ENCODE measurements around the gene RILP. TPM values are rescaled to one million over a fixed set of nuclear protein-coding genes. Genes with fewer than 3 reads are reported as not detected.

The RILP gene
- total and polyA plus RNA-seq, 2 of the 4 experiments (the other 2 are of a cell fraction): 3.9 to 6.0 TPM

DNA sequence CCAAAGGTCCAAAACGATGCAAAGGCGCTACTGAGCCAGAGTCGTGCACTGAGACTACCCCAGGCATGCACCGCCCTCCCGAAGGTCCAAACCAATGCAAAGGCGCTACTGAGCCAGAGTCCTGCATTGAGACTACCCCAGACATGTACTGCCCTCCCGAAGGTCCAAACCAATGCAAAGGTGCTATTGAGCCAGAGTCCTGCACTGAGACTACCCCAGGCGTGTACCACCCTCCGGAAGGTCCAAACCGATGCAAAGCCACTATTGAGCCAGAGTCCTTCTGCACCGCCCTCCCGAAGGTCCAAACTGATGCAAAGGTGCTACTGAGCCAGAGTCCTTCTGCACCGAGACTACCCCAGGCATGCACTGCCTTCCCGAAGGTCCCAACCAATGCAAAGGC is 48.1 kb downstream of the RILP start:
- Histone ChIP-seq H2AK5ac (ENCODE audit: low read depth, low read length) (no peak overlapping the region), H4K5ac (ENCODE audit: low read depth, low read length) (no peak overlapping the region), H3K56ac (ENCODE audit: extremely low read depth, insufficient read depth, low read length) (no peak overlapping the region), H2AK9ac (replicated peaks; ENCODE audit: low read depth, low read length, poor library complexity) (no peak overlapping the region), H3K27ac (ENCODE audit: insufficient read depth, low read length) (no peak overlapping the region), H2BK15ac (ENCODE audit: low read depth, low read length) (no peak overlapping the region), H3K36me3 (ENCODE audit: control insufficient read depth, insufficient read depth, low read length) (no peaks in the 10 kb centered on the region), H3K4me1 (ENCODE audit: control insufficient read depth, insufficient read depth, low read length) (no peaks in the 10 kb centered on the region), H4K91ac (ENCODE audit: insufficient read depth, low read depth, low read length) (no peak overlapping the region), H3K23ac (ENCODE audit: low read depth, low read length) (no peak overlapping the region), H2BK120ac (ENCODE audit: low read depth, low read length) (no peak overlapping the region), H3K18ac (ENCODE audit: low read depth, low read length) (no peak overlapping the region), H3K9ac (ENCODE audit: low read depth, low read length) (no peak overlapping the region), H3K9me3 (ENCODE audit: control insufficient read depth, insufficient read depth, low read length) (peaks cover 8% of the 10 kb centered on the region; the same call in 1 of the 2 replicates), H2AFZ (replicated peaks; ENCODE audit: low read length, poor library complexity) (peak overlapping the region; percentile 43), H4K8ac (ENCODE audit: low read depth in 2 of 2, low read length in 2 of 2) (no peak overlapping the region), H3K27me3 (ENCODE audit: control insufficient read depth, insufficient read depth, low read length) (no peaks in the 10 kb centered on the region), H3K14ac (replicated peaks; ENCODE audit: low read depth, low read length) (no peak overlapping the region), H3K4me3 (ENCODE audit: insufficient read depth, low read depth, low read length) (no peak overlapping the region), H2BK5ac (ENCODE audit: low read depth, low read length, poor library complexity, severe bottlenecking) (no peak overlapping the region), H3K4ac (ENCODE audit: low read depth, low read length) (no peak overlapping the region), H2BK20ac (ENCODE audit: low read depth, low read length) (no peak overlapping the region), H4K20me1 (ENCODE audit: insufficient read depth, low read length) (no peaks in the 10 kb centered on the region; the same call in 1 of the 2 replicates), H3K79me1 (ENCODE audit: low read depth in 1 of 2, low read length in 2 of 2) (no peaks in the 10 kb centered on the region), H3K4me2 (ENCODE audit: low read depth, low read length) (no peak overlapping the region), H3K9me1 (ENCODE audit: insufficient read depth, low read length) (no peaks in the 10 kb centered on the region)
- BruUV-seq (replicated peaks): no TSS peak
- DNase-seq (no peak), ATAC-seq (ENCODE audit: low read depth) (no peak)
- TF ChIP-seq RCOR1 (IDR thresholded peaks at IDR 0.05; ENCODE audit: insufficient replicate concordance, low read length): no peak
- TF ChIP-seq MAFK (IDR thresholded peaks at IDR 0.05; ENCODE audit: low read depth, low read length): no peak
- TF ChIP-seq RFX5 (IDR thresholded peaks at IDR 0.05; ENCODE audit: low read depth, low read length): no peak
- TF ChIP-seq BHLHE40 (IDR thresholded peaks at IDR 0.05; ENCODE audit: low read depth, low read length): no peak
- POLR2A ChIA-PET (ENCODE audit: unreplicated experiment): no interaction called here
- dilution Hi-C loops (cut with HindIII; ENCODE audit: low sequenced_read_pairs, unreplicated experiment): no loop called here
- CTCF ChIA-PET: no interaction called here
- in situ Hi-C loops (cut with MboI; ENCODE audit: low sequenced_read_pairs): no loop called here
- WGBS, 2 experiments (ENCODE audit: extremely low coverage in 2 of 2, insufficient read length in 1 of 2): 95% methylated on average over 11 of the region's 14 CpGs; no CpG with 5 or more reads in 1 of the 2 experiments
- intact Hi-C loops (cut with micrococcal nuclease): no loop called here

All from IMR-90 (cell line).